Measurements from ENCODE around the gene MYCBPAP. TPM values are rescaled to one million over a fixed set of nuclear protein-coding genes. Genes with fewer than 3 reads are reported as not detected.

MYCBPAP gene
- total RNA-seq, 2 experiments from 2014 or later = 0.78 to 1.5 TPM

DNA sequence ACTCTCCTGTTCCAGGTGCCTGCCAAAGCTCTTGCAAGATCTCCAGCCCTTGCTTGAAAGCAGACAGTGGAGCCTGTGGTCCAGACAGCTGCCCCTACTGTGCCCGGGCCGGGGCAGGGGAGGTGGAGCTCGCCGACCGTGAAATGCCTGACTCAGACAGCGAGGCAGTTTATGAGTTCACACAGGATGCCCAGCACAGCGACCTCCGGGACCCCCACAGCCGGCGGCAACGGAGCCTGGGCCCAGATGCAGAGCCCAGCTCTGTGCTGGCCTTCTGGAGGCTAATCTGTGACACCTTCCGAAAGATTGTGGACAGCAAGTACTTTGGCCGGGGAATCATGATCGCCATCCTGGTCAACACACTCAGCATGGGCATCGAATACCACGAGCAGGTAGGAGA is 69.9 kb downstream of the MYCBPAP start:
- no peaks in the 10 kb centered on the region for H3K36me3 ChIP-seq (ENCODE audit: insufficient read depth, low read length)
- no peak overlapping the region for H3K4me3 ChIP-seq (ENCODE audit: low read length)
- Mint-ChIP-seq H3K9me3 (no peaks in the 10 kb centered on the region), H3K27ac (no peak overlapping the region), H3K36me3 (ENCODE audit: low read depth) (no peaks in the 10 kb centered on the region), H3K4me3 (no peak overlapping the region), H3K27me3 (peaks cover 28% of the 10 kb centered on the region), H3K4me1 (ENCODE audit: low read depth) (no peaks in the 10 kb centered on the region)
- ChIA-PET POLR2A (no interaction called here), CTCF (no interaction called here)
- TF ChIP-seq, protein P1, sequence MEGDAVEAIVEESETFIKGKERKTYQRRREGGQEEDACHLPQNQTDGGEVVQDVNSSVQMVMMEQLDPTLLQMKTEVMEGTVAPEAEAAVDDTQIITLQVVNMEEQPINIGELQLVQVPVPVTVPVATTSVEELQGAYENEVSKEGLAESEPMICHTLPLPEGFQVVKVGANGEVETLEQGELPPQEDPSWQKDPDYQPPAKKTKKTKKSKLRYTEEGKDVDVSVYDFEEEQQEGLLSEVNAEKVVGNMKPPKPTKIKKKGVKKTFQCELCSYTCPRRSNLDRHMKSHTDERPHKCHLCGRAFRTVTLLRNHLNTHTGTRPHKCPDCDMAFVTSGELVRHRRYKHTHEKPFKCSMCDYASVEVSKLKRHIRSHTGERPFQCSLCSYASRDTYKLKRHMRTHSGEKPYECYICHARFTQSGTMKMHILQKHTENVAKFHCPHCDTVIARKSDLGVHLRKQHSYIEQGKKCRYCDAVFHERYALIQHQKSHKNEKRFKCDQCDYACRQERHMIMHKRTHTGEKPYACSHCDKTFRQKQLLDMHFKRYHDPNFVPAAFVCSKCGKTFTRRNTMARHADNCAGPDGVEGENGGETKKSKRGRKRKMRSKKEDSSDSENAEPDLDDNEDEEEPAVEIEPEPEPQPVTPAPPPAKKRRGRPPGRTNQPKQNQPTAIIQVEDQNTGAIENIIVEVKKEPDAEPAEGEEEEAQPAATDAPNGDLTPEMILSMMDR (IDR thresholded peaks at IDR 0.05) = no peak
- no peak for ATAC-seq (ENCODE audit: poor library complexity)
- no peaks in the 10 kb centered on the region for H3K4me1 ChIP-seq (ENCODE audit: insufficient read depth, low read length)
- H3K9me3 ChIP-seq (ENCODE audit: control insufficient read depth in 1 of 2, insufficient read depth in 1 of 2, low read length in 2 of 2) = no peaks in the 10 kb centered on the region
- peaks cover 0 to 3% of the 10 kb centered on the region in 2 experiments for H3K27me3 ChIP-seq (ENCODE audit: control insufficient read depth in 1 of 2, insufficient read depth in 2 of 2, low read length in 2 of 2)
- intact Hi-C loops (cut with DNase I, micrococcal nuclease) = no loop called here
- DNase-seq = no peak
- H3K27ac ChIP-seq (ENCODE audit: low read depth in 1 of 2, low read length in 2 of 2) = no peak overlapping the region

DNA sequence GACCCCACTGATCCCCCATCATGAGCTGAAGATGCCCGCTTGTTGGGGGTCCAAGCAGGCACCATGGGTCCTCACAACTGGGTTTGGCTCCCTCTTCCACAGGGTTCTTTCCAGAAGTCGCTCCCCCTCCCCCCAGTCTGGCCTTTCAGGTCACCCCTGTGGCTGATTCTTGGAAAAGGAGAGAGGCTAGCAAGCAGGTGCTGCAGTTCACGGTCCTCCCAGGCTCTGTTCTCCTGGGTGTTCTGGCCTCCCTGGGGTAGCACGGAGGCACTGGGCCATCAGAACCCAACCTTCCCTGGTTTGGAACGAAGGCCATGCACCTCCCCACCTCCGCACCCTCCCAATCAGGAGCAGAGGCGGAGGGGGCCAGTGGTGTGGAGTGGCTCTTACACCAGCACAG is 71.2 kb downstream of the MYCBPAP start:
- TF ChIP-seq, protein P1 (IDR thresholded peaks at IDR 0.05) = no peak

DNA sequence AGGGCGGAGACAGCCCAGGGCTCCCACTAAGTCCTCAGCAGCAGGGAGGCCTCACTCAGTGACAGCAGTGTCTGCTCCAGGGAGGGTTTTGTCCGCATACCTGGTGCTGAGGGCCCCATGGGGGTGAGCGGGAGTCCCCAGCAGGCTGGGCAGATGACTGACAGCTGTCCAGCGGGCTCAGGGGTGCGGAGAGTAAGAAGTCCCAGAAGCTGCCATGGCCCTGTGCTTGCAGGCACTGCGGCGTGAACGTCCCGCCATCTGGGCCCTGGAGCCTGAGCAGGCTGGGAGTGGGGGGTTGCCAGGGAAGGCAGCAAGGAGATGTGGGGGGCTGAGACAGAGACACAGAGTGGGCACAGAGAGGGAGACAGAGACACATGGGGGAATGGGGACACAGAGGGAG is 72.4 kb downstream of the MYCBPAP start:
- no peak overlapping the region for H3K27ac Mint-ChIP-seq
- H3K4me1 Mint-ChIP-seq (ENCODE audit: low read depth) = no peaks in the 10 kb centered on the region
- H3K4me3 ChIP-seq (ENCODE audit: low read length) = no peak overlapping the region
- no peaks in the 10 kb centered on the region for H3K9me3 ChIP-seq (ENCODE audit: control insufficient read depth in 1 of 2, insufficient read depth in 1 of 2, low read length in 2 of 2)
- H3K36me3 ChIP-seq (ENCODE audit: insufficient read depth, low read length) = no peaks in the 10 kb centered on the region
- ChIA-PET POLR2A (no interaction called here), CTCF (no interaction called here)
- peaks cover 0 to 3% of the 10 kb centered on the region in 2 experiments for H3K27me3 ChIP-seq (ENCODE audit: control insufficient read depth in 1 of 2, insufficient read depth in 2 of 2, low read length in 2 of 2)
- no peak for ATAC-seq (ENCODE audit: poor library complexity)
- no peaks in the 10 kb centered on the region for H3K4me1 ChIP-seq (ENCODE audit: insufficient read depth, low read length)
- no peak overlapping the region for H3K27ac ChIP-seq (ENCODE audit: low read depth in 1 of 2, low read length in 2 of 2)
- H3K9me3 Mint-ChIP-seq = no peaks in the 10 kb centered on the region
- TF ChIP-seq, protein P1 (IDR thresholded peaks at IDR 0.05) = no peak
- no peak for DNase-seq
- no peak overlapping the region for H3K4me3 Mint-ChIP-seq
- intact Hi-C loops (cut with DNase I, micrococcal nuclease) = no loop called here
- H3K27me3 Mint-ChIP-seq = peaks cover 32% of the 10 kb centered on the region
- H3K36me3 Mint-ChIP-seq (ENCODE audit: low read depth) = no peaks in the 10 kb centered on the region

More for the DNA sequence above, 71.2 kb downstream of the MYCBPAP start:
- ATAC-seq (ENCODE audit: poor library complexity) (no peak), DNase-seq (no peak)
- Mint-ChIP-seq H3K36me3 (ENCODE audit: low read depth) (no peaks in the 10 kb centered on the region), H3K27ac (no peak overlapping the region), H3K9me3 (no peaks in the 10 kb centered on the region), H3K4me1 (ENCODE audit: low read depth) (no peaks in the 10 kb centered on the region), H3K27me3 (peaks cover 32% of the 10 kb centered on the region), H3K4me3 (no peak overlapping the region)
- Histone ChIP-seq H3K9me3 (ENCODE audit: control insufficient read depth in 1 of 2, insufficient read depth in 1 of 2, low read length in 2 of 2) (no peaks in the 10 kb centered on the region), H3K27me3 (ENCODE audit: control insufficient read depth in 1 of 2, insufficient read depth in 2 of 2, low read length in 2 of 2) (peaks cover 0 to 3% of the 10 kb centered on the region in 2 experiments), H3K4me1 (ENCODE audit: insufficient read depth, low read length) (no peaks in the 10 kb centered on the region), H3K4me3 (ENCODE audit: low read length) (no peak overlapping the region), H3K27ac (ENCODE audit: low read depth in 1 of 2, low read length in 2 of 2) (no peak overlapping the region), H3K36me3 (ENCODE audit: insufficient read depth, low read length) (no peaks in the 10 kb centered on the region)
- CTCF ChIA-PET = no interaction called here
- POLR2A ChIA-PET = no interaction called here
- intact Hi-C loops (cut with DNase I, micrococcal nuclease) = no loop called here

Other genes starting within 250 kb of the MYCBPAP start
- not detected for gene TMEM92, start 234.0 kb upstream of the MYCBPAP start, total RNA-seq
- gene XYLT2, start 162.3 kb upstream of the MYCBPAP start, total RNA-seq = 10 to 100 TPM; 11.0 to 12.2 TPM
- 10 to 100 TPM; 13.7 to 14.8 TPM for gene MRPL27, start 135.3 kb upstream of the MYCBPAP start, total RNA-seq
- under 1 TPM; 0.36 to 0.92 TPM for gene EME1, start 135.2 kb upstream of the MYCBPAP start, total RNA-seq
- gene LRRC59, start 110.9 kb upstream of the MYCBPAP start, total RNA-seq = 10 to 100 TPM; 45.1 to 51.5 TPM
- gene ACSF2, start 82.2 kb upstream of the MYCBPAP start, total RNA-seq = 10 to 100 TPM; 11.9 to 13.9 TPM
- gene CHAD, start 39.6 kb upstream of the MYCBPAP start, total RNA-seq = not detected
- gene RSAD1, start 29.6 kb upstream of the MYCBPAP start, total RNA-seq = 10 to 100 TPM; 44.6 to 44.7 TPM
- gene EPN3, start 24.3 kb downstream of the MYCBPAP start, total RNA-seq = not detected
- gene SPATA20, start 38.7 kb downstream of the MYCBPAP start, total RNA-seq = 10 to 100 TPM; 10.2 to 10.3 TPM
- gene CACNA1G, start 52.3 kb downstream of the MYCBPAP start, total RNA-seq = not detected
- under 1 TPM in 1 of 2 experiments, not detected in 1; 0.19 TPM for gene ABCC3, start 126.4 kb downstream of the MYCBPAP start, total RNA-seq
- 10 to 100 TPM; 22.8 to 24.0 TPM for gene ANKRD40, start 199.5 kb downstream of the MYCBPAP start, total RNA-seq
- 100 to 1,000 TPM; 116 to 126 TPM for gene LUC7L3, start 211.2 kb downstream of the MYCBPAP start, total RNA-seq

Measured in CD4-positive, alpha-beta T cell (primary cell).